Stomach smooth muscle (tissue), 2 donors: ENCODE data around the gene LHPP.

ENCODE experiments used
- H3K27ac ChIP-seq: one replicate; pipeline ENCODE4 v1.7.0; 2013; ENCODE audit warnings: mild to moderate bottlenecking, low read length, inconsistent platforms
- H3K27me3 ChIP-seq, 2 donors: one replicate each; pipeline ENCODE4 v1.7.0; 2013; ENCODE audit warnings: low read length in 2 of 2; ENCODE audit not compliant: insufficient read depth in 2 of 2, control insufficient read depth in 1 of 2
- H3K36me3 ChIP-seq, 2 donors: one replicate each; pipeline ENCODE4 v1.7.0; 2013; ENCODE audit warnings: low read length in 2 of 2; ENCODE audit not compliant: control insufficient read depth in 2 of 2, insufficient read depth in 2 of 2
- H3K4me1 ChIP-seq: one replicate; pipeline ENCODE4 v1.7.0; 2013; ENCODE audit warnings: low read length; ENCODE audit not compliant: control insufficient read depth, insufficient read depth
- H3K4me3 ChIP-seq, 2 donors: one replicate each; pipeline ENCODE4 v1.7.0; 2013; ENCODE audit warnings: low read length in 2 of 2
- H3K9ac ChIP-seq, 2 donors: one replicate each; pipeline ENCODE4 v1.7.0; 2013; ENCODE audit warnings: low read length in 2 of 2, mild to moderate bottlenecking in 1 of 2
- H3K9me3 ChIP-seq, 2 donors: one replicate each; pipeline ENCODE4 v1.7.0; 2013; ENCODE audit warnings: low read length in 2 of 2; ENCODE audit not compliant: control insufficient read depth in 2 of 2
- donor health status: healthy.
- donor health status: Pancreatic carcinoma.

Gene LHPP

GRCh38 chr10:124522131-124522932 lies 60.7 kb downstream of the LHPP start:
- Histone ChIP-seq H3K36me3 (no peaks in the 10 kb centered on the region), H3K4me1 (peaks cover 37% of the 10 kb centered on the region), H3K27ac (peak overlapping the region; percentile 83), H3K27me3 (no peaks in the 10 kb centered on the region), H3K4me3 (peak overlapping the region; percentile 60 to 65), H3K9me3 (no peaks in the 10 kb centered on the region), H3K9ac (peak overlapping the region in 1 of 2 donors; percentile 49)

DNA sequence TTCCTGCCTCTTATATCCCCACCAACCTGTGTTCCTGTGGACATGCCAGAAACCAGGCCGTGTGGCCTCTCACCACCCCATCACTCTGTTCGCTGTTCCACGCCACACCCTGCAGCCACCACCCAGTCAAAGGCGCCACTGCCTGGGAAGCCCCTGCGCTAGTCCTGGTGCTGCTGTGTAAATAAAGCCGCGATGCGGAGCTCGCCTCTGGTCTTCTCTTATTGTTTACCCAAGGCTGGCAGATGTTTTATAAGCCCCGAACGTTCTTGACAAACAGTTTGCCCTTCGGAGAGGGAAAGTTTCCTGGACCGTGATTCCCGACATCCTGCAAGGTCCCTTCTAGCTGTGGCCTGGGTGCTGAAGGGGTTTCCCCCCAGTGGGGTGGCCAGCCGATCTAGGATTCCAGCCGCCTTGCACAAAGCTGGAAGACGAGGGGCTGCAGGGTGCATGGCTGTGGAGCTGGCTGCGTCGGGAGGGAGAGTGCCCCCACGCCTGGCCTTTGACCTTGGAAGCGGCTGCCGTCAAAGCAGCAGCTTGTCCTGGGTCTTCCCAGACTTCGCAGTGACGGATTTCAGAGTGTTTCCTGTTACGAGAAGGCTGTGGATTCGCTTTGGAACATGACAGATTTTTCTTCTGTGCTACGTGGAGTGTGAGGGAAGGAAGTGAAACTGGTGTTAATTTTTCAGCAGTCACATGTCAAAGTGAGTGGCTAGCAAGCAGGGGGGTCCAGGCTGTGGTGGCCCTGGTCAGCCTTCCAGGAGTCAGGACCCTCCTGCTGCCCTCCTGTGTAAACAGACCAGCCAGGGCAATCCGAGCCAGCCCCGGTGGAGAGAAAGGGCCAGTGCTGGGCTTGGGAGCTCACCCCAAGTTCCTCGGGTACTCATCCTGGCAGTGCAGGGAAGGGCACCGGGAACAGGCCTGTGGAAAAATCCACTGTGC lies 61.6 kb downstream of the LHPP start:
- peak overlapping the region; percentile 49 to 58 for H3K9ac ChIP-seq
- H3K27me3 ChIP-seq: no peaks in the 10 kb centered on the region
- peak overlapping the region; percentile 83 for H3K27ac ChIP-seq
- no peaks in the 10 kb centered on the region for H3K9me3 ChIP-seq
- peaks cover 37% of the 10 kb centered on the region for H3K4me1 ChIP-seq
- no peaks in the 10 kb centered on the region for H3K36me3 ChIP-seq
- H3K4me3 ChIP-seq: peak overlapping the region; percentile 60 to 65

- Histone ChIP-seq H3K36me3 (no peaks in the 10 kb centered on the region), H3K27ac (peak overlapping the region; percentile 83), H3K27me3 (no peaks in the 10 kb centered on the region), H3K9me3 (no peaks in the 10 kb centered on the region), H3K4me1 (peaks cover 37% of the 10 kb centered on the region), H3K4me3 (peak overlapping the region; percentile 60 to 65), H3K9ac (peak overlapping the region; percentile 49 to 58)
Observed at GRCh38 chr10:124523901-124524300, 62.3 kb downstream of the LHPP start.

GRCh38 chr10:124524991-124525653 lies 63.5 kb downstream of the LHPP start:
- Histone ChIP-seq H3K9ac (peak overlapping the region in 1 of 2 donors; percentile 47), H3K9me3 (no peaks in the 10 kb centered on the region), H3K27me3 (no peaks in the 10 kb centered on the region), H3K27ac (peak overlapping the region; percentile 83), H3K4me1 (peaks cover 41% of the 10 kb centered on the region), H3K4me3 (peak overlapping the region in 1 of 2 donors; percentile 40), H3K36me3 (no peaks in the 10 kb centered on the region)

DNA sequence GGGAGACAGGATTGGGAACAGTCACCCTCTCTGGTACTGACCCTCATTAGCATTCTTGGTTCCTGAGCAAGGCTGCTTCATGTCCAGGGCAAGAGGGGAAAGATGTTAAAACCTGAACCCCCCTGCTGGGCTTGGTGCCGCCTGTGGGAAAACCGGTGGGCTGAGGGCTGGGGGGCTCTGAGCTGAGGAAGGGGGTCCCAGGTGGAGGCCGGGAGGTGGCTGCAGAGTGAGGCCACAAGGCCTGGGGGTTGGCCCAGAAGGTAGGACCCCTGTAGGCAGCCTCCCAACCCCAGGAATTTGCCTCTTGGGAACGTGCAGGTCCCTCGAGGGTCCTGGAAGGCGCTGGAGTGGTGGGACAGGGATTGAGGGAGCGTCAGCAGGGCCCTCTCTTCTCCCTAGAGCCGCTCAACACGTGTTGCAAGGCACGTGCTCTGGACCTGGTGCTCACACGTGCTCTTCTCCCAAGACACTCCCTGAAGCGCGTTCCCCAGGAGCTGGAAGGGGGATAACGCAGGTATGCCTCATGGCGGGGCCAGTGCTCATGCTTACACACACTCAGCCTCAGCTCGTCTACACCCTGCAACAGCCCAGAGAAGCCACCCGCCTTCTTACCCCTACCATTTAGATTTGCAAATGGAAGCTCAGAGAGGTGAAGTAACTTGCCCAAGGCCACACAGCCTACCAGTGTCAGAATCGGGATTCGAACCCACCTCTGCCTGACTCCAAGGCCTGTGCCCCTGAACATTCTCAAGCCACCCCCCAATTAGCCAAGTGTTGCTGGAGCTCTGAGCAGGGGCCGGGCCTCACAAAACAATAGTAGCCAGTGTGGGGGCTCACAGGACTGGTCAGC lies 64.4 kb downstream of the LHPP start:
- peak overlapping the region; percentile 83 for H3K27ac ChIP-seq
- H3K9ac ChIP-seq: peak overlapping the region in 1 of 2 donors; percentile 36
- H3K36me3 ChIP-seq: no peaks in the 10 kb centered on the region

GRCh38 chr10:124526621-124527267 lies 65.1 kb downstream of the LHPP start:
- Histone ChIP-seq H3K9ac (no peak overlapping the region), H3K36me3 (no peaks in the 10 kb centered on the region), H3K27ac (peak overlapping the region; percentile 83), H3K27me3 (no peaks in the 10 kb centered on the region), H3K4me1 (peaks cover 46% of the 10 kb centered on the region), H3K9me3 (no peaks in the 10 kb centered on the region), H3K4me3 (no peak overlapping the region)

More for the DNA sequence above, 64.4 kb downstream of the LHPP start:
- Histone ChIP-seq H3K9me3 (no peaks in the 10 kb centered on the region), H3K4me1 (peaks cover 46% of the 10 kb centered on the region), H3K4me3 (no peak overlapping the region), H3K27me3 (no peaks in the 10 kb centered on the region)

- Histone ChIP-seq H3K9ac (no peak overlapping the region), H3K4me1 (peaks cover 36% of the 10 kb centered on the region), H3K4me3 (no peak overlapping the region), H3K9me3 (no peaks in the 10 kb centered on the region), H3K27ac (no peak overlapping the region), H3K36me3 (no peaks in the 10 kb centered on the region), H3K27me3 (no peaks in the 10 kb centered on the region)
Observed at GRCh38 chr10:124527874-124528395, 66.3 kb downstream of the LHPP start.

DNA sequence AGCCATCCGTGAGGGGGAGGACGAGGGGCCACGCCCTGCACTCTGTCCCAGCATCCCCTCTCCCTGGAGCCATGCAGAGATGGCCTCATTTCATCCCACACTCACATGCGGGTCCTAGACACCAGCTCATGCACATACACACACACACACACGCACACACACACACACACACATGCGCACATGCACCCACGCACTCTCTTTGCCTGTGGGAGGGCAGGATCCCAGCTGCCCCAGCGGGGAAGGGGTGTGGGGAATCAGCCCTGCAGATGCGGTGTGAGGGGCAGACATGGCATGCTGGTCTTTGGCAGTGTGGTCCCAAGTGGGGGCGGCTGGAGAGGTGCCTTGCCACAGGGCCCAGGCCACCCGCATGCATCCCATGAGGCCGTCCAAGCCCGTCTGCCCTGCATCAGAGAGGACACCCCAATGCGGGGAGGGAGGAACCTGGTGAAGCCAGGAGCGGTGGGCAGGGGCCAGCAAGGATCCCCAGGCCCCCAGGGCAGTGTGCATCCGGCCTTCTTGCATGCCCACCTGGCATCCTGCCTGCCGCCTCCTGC lies 68.1 kb downstream of the LHPP start:
- H3K36me3 ChIP-seq: no peaks in the 10 kb centered on the region
- no peaks in the 10 kb centered on the region for H3K9me3 ChIP-seq
- no peaks in the 10 kb centered on the region for H3K27me3 ChIP-seq
- no peak overlapping the region for H3K9ac ChIP-seq
- no peak overlapping the region for H3K4me3 ChIP-seq
- H3K4me1 ChIP-seq: peaks cover 21% of the 10 kb centered on the region
- H3K27ac ChIP-seq: no peak overlapping the region

GRCh38 chr10:124530215-124530665 lies 68.6 kb downstream of the LHPP start:
- Histone ChIP-seq H3K27ac (no peak overlapping the region), H3K9ac (no peak overlapping the region), H3K36me3 (no peaks in the 10 kb centered on the region)

More at GRCh38 chr10:124530215-124530665, 68.6 kb downstream of the LHPP start:
- Histone ChIP-seq H3K4me3 (no peak overlapping the region), H3K4me1 (peaks cover 16% of the 10 kb centered on the region), H3K9me3 (no peaks in the 10 kb centered on the region), H3K27me3 (no peaks in the 10 kb centered on the region)
